HL-60 (cell line): ENCODE data around the gene PARP3.

ENCODE experiments used
- DNase-seq, 2 experiments: peaks; one replicate each; pipeline ENCODE4 v3.0.0-alpha.2; 2010 to 2020; ENCODE audit warnings: low read depth in 1 of 2, low spot score in 1 of 2
- H3K27ac ChIP-seq: fragments of 250-450 bp; sonication (Bioruptor Pico); replicated peaks from 2 replicates; pipeline ENCODE4 v1.5.1; 2020; ENCODE audit warnings: mild to moderate bottlenecking, moderate library complexity
- H3K27me3 ChIP-seq: fragments of 250-450 bp; sonication (Bioruptor Pico); 2 replicates; pipeline ENCODE4 v1.5.1; 2021; ENCODE audit warnings: mild to moderate bottlenecking, moderate library complexity; ENCODE audit not compliant: insufficient read depth, poor library complexity, severe bottlenecking
- H3K4me3 ChIP-seq: replicated peaks from 2 replicates; pipeline ENCODE4 v1.5.1; 2011; ENCODE audit warnings: mild to moderate bottlenecking, control low read depth, low read length; ENCODE audit not compliant: insufficient read depth
- CTCF ChIP-seq: IDR thresholded peaks from one replicate; pipeline ENCODE4 v1.5.1; 2011; ENCODE audit warnings: low read length, control low read depth, inconsistent platforms; ENCODE audit not compliant: insufficient read depth
- GABPA ChIP-seq: IDR thresholded peaks from 2 replicates; pipeline ENCODE4 v1.6.1; 2012; ENCODE audit warnings: low read depth
- POLR2AphosphoS5 ChIP-seq: IDR thresholded peaks from 2 replicates; pipeline ENCODE4 v1.6.1; 2012; ENCODE audit warnings: low read depth
- REST ChIP-seq: IDR thresholded peaks from 2 replicates; pipeline ENCODE4 v1.6.1; 2012; ENCODE audit warnings: low read depth; ENCODE audit not compliant: insufficient replicate concordance
- SPI1 ChIP-seq: IDR thresholded peaks from 2 replicates; pipeline ENCODE4 v1.6.1; 2012; ENCODE audit warnings: low read depth, mild to moderate bottlenecking, borderline replicate concordance

Gene PARP3

GRCh38 chr3:51934991-51935885, 6.9 kb upstream of the PARP3 start:
- TF ChIP-seq CTCF = no peak

GRCh38 chr3:51935886-51936755, 6.0 kb upstream of the PARP3 start:
- Histone ChIP-seq H3K4me3 (no peak overlapping the region), H3K27ac (no peak overlapping the region), H3K27me3 (no peaks in the 10 kb centered on the region)
- DNase-seq = no peak
- no peak for TF ChIP-seq REST
- no peak for TF ChIP-seq SPI1
- TF ChIP-seq GABPA = no peak
- no peak for TF ChIP-seq POLR2AphosphoS5
- no peak for TF ChIP-seq CTCF

More at GRCh38 chr3:51934991-51935885, 6.9 kb upstream of the PARP3 start:
- no peaks in the 10 kb centered on the region for H3K27me3 ChIP-seq
- H3K4me3 ChIP-seq = no peak overlapping the region
- no peak for DNase-seq
- no peak overlapping the region for H3K27ac ChIP-seq

GRCh38 chr3:51937014-51937413, 5.1 kb upstream of the PARP3 start:
- no peak for DNase-seq
- H3K27me3 ChIP-seq = no peaks in the 10 kb centered on the region
- no peak overlapping the region for H3K27ac ChIP-seq
- TF ChIP-seq CTCF (no peak), SPI1 (no peak), POLR2AphosphoS5 (no peak), GABPA (no peak), REST (no peak)
- no peak overlapping the region for H3K4me3 ChIP-seq
